Measurements from ENCODE around the gene KNG1.

Gene KNG1

GRCh38 chr3:186746008-186746407, 28.8 kb downstream of the KNG1 start:
- TF ChIP-seq, protein P1, sequence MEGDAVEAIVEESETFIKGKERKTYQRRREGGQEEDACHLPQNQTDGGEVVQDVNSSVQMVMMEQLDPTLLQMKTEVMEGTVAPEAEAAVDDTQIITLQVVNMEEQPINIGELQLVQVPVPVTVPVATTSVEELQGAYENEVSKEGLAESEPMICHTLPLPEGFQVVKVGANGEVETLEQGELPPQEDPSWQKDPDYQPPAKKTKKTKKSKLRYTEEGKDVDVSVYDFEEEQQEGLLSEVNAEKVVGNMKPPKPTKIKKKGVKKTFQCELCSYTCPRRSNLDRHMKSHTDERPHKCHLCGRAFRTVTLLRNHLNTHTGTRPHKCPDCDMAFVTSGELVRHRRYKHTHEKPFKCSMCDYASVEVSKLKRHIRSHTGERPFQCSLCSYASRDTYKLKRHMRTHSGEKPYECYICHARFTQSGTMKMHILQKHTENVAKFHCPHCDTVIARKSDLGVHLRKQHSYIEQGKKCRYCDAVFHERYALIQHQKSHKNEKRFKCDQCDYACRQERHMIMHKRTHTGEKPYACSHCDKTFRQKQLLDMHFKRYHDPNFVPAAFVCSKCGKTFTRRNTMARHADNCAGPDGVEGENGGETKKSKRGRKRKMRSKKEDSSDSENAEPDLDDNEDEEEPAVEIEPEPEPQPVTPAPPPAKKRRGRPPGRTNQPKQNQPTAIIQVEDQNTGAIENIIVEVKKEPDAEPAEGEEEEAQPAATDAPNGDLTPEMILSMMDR (conservative IDR thresholded peaks at IDR 0.05) = no peak
- no peak overlapping the region for H3K27ac ChIP-seq

GRCh38 chr3:186750316-186750715, 33.2 kb downstream of the KNG1 start:
- no peak overlapping the region for H3K27ac ChIP-seq
- TF ChIP-seq, protein P1 (conservative IDR thresholded peaks at IDR 0.05) = no peak

GRCh38 chr3:186751480-186751879, 34.3 kb downstream of the KNG1 start:
- H3K27ac ChIP-seq = no peak overlapping the region
- TF ChIP-seq, protein P1 (conservative IDR thresholded peaks at IDR 0.05) = no peak

DNA sequence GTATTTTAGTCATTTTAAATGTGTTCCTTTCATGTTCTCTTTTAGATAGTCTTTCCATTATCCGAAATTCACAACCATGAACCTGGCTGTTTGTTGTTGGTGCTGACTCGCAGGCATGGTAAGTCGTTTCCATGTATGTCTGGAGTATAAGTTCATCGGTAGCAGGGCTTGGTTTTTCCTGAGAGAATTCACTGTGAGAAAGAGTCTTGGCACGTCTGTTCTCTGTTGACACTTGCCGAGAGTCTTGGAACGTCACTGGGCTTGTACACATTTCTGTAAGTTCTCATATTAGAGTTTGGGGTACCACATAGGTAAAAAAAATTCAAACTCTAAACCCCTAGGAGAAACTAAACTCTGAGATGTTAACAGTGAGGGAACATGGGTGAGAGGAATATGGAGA, 36.8 kb downstream of the KNG1 start:
- TF ChIP-seq, protein P1 (conservative IDR thresholded peaks at IDR 0.05) = no peak
- H3K27ac ChIP-seq = no peak overlapping the region

DNA sequence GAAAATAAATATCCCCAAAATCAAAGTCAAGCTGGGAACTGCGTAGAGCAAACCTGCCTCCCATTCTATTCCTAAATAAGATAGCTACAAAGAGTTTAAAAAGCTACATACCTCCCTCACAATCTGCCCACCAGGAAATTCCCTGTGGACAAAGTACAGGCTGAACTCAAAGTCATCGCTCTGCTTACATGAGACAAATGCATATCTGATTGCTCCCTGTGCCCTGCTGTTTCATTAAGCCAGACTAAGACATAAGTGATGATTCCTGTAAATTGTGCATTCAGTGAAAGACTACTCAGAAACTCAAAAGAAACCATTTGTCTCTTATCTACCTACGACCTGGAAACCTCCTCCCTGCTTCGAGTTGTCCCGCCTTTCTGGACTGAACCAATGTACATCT, 37.7 kb downstream of the KNG1 start:
- TF ChIP-seq, protein P1 (conservative IDR thresholded peaks at IDR 0.05) = no peak
- no peak overlapping the region for H3K27ac ChIP-seq

GRCh38 chr3:186757214-186757613, 40.1 kb downstream of the KNG1 start:
- TF ChIP-seq, protein P1 (conservative IDR thresholded peaks at IDR 0.05) = no peak
- no peak overlapping the region for H3K27ac ChIP-seq

- TF ChIP-seq, protein P1 (conservative IDR thresholded peaks at IDR 0.05) = no peak
- no peak overlapping the region for H3K27ac ChIP-seq
Observed at GRCh38 chr3:186757686-186758220, 40.6 kb downstream of the KNG1 start.

Data from VCaP (cell line).